ENCODE data around the gene ABCC1.

GRCh38 chr16:15979801-15980200, 30.4 kb downstream of the ABCC1 start:
- TF ChIP-seq POLR2A (IDR thresholded peaks at IDR 0.05; ENCODE audit: low read length) (no peak), GATA1 (IDR thresholded peaks at IDR 0.05; ENCODE audit: low read depth, low read length) (no peak)
